ENCODE results near the gene EGFLAM. TPM values are rescaled to one million over a fixed set of nuclear protein-coding genes. Genes with fewer than 3 reads are reported as not detected.

EGFLAM gene
- total RNA-seq, 4 donors from 2014 or later: 0.41 to 1.9 TPM; not detected in 2

GRCh38 chr5:38456657-38457399 lies 198.5 kb downstream of the EGFLAM start:
- TF ChIP-seq POLR2A (IDR thresholded peaks at IDR 0.05) (no peak), CTCF (IDR thresholded peaks at IDR 0.05) (no peak), EP300 (IDR thresholded peaks at IDR 0.05; ENCODE audit: low read depth) (no peak), POLR2AphosphoS5 (IDR thresholded peaks at IDR 0.05) (no peak)
- in situ Hi-C loops (cut with MboI; ENCODE audit: low pct_ligation_motif_present in 1 of 4, low pct_unique_long_range_greater_than_20kb in 1 of 4, low sequenced_read_pairs in 3 of 4): no loop called here
- 81 to 90% methylated on average over 4 of the region's 4 CpGs for WGBS, 2 donors (ENCODE audit: low coverage in 1 of 2)
- DNase-seq: no peak
- Histone ChIP-seq H3K36me3 (no peaks in the 10 kb centered on the region), H3K4me1 (no peaks in the 10 kb centered on the region), H3K27ac (no peak overlapping the region), H3K9me3 (no peaks in the 10 kb centered on the region), H3K4me3 (no peak overlapping the region), H3K27me3 (peaks cover 6% of the 10 kb centered on the region)
- intact Hi-C loops (cut with DNase I; ENCODE audit: low total_unique reads): no loop called here

DNA sequence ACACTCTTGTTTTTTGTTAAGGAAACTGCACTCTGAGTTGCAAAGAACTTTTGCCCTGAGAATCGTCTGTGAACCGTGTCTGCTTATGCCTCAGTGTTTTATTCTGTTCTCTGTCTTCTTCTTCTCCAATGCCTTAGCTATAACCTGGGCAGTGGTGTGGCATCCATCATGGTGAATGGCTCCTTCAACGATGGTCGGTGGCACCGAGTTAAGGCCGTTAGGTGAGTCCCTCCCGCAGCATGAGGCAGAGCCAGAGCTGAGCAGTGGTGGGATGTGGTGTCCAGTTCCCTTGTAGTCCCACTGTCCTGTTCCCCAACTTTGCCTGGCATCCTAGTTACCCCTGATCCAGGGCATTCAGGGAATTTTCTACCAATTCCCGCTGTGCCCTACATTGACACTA lies 199.8 kb downstream of the EGFLAM start:
- no peak for DNase-seq
- in situ Hi-C loops (cut with MboI; ENCODE audit: low pct_ligation_motif_present in 1 of 4, low pct_unique_long_range_greater_than_20kb in 1 of 4, low sequenced_read_pairs in 3 of 4) (no loop called here), intact Hi-C loops (cut with DNase I; ENCODE audit: low total_unique reads) (no loop called here)
- peaks cover 6% of the 10 kb centered on the region for H3K27me3 ChIP-seq
- 93 to 96% methylated on average over 6 to 8 of the region's 8 CpGs for WGBS, 2 donors (ENCODE audit: low coverage in 1 of 2)
- no peaks in the 10 kb centered on the region for H3K36me3 ChIP-seq
- H3K4me1 ChIP-seq: peaks cover 0 to 4% (median 1%) of the 10 kb centered on the region in 4 donors
- no peak for TF ChIP-seq CTCF (IDR thresholded peaks at IDR 0.05)
- TF ChIP-seq EP300 (IDR thresholded peaks at IDR 0.05; ENCODE audit: low read depth): no peak
- TF ChIP-seq POLR2AphosphoS5 (IDR thresholded peaks at IDR 0.05): no peak
- TF ChIP-seq POLR2A (IDR thresholded peaks at IDR 0.05): no peak
- H3K4me3 ChIP-seq: no peak overlapping the region
- no peak overlapping the region for H3K27ac ChIP-seq
- H3K9me3 ChIP-seq: no peaks in the 10 kb centered on the region

DNA sequence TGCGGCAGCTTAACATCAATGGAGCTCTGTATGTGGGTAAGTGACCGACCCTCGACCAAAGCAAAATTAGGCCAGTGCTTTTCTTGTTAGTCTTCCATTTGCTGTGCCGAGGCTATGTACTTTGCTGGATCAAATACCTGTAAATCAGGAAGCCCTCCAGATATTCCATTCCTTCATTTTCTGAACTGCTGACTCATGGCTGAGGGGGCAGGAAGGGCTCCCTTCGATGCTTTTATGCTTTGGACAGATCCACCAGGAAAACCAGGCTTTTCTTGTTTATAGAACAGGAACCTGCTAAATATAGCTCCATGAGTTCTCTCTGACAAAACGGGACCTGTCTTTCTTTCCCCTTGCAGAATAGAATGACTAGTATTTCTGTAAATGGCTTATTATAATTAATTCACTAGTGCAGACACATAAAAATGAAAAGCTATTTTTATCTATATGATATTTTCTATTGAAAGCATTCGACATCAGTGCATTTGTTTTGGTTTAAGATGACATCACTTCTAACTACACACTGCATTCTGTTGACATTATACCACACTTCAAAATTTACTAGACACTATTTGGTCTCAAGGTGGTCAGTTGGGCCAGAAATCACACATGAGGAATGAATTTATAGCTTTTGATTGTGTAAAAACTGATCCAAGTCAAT lies 204.7 kb downstream of the EGFLAM start:
- intact Hi-C loops (cut with DNase I; ENCODE audit: low total_unique reads) (no loop called here), in situ Hi-C loops (cut with MboI; ENCODE audit: low pct_ligation_motif_present in 1 of 4, low pct_unique_long_range_greater_than_20kb in 1 of 4, low sequenced_read_pairs in 3 of 4) (no loop called here)
- WGBS, 2 donors (ENCODE audit: low coverage in 1 of 2): 57 to 59% methylated on average over 5 to 7 of the region's 7 CpGs
- no peak overlapping the region for H3K4me3 ChIP-seq
- no peak for TF ChIP-seq POLR2AphosphoS5 (IDR thresholded peaks at IDR 0.05)
- TF ChIP-seq POLR2A (IDR thresholded peaks at IDR 0.05): no peak
- no peak for TF ChIP-seq EP300 (IDR thresholded peaks at IDR 0.05; ENCODE audit: low read depth)
- no peak for TF ChIP-seq CTCF (IDR thresholded peaks at IDR 0.05)
- H3K9me3 ChIP-seq: no peaks in the 10 kb centered on the region
- H3K27ac ChIP-seq: peak overlapping the region; percentile 43 to 59 (median 50)
- no peak for DNase-seq
- no peaks in the 10 kb centered on the region for H3K36me3 ChIP-seq
- peaks cover 6% of the 10 kb centered on the region for H3K27me3 ChIP-seq
- peaks cover 12 to 36% (median 18%) of the 10 kb centered on the region in 4 donors for H3K4me1 ChIP-seq

DNA sequence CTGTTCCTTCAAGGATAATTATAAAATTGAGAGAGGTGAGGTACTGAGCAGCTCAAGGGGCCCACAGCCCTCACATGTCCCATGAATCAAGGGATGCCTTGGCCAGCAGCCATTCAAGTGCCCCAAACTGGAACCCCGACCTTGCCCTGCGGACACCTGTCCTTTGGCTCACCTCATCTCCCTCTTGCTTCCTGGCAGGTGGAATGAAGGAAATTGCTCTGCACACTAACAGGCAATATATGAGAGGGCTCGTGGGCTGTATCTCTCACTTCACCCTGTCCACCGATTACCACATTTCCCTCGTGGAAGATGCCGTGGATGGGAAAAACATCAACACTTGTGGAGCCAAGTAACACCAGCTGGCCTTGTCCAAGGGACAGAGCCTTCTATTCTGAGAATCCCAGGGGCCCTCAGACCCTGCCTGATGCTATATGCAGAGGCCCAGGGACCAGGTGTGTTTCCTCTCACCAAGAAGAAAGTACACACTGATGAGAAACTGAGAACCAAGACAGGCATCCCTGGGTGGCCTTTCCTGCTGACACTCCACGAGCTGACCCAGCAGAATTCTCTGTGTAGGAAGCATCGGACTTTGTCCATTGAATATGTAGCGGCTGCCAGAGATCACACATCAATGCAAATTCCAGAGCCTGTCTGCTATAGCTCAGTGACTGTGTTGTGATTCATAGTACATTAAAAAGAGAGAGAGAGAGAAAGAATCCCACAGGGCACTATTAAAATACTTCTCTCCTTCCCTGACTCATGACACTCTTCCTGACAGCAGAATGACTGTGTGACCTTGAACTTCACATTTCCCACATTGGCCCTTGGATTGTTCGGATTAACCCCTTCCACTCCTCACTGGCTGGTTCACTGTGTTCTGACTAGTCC lies 205.5 kb downstream of the EGFLAM start:
- no peaks in the 10 kb centered on the region for H3K9me3 ChIP-seq
- H3K4me1 ChIP-seq: peaks cover 18 to 44% (median 24%) of the 10 kb centered on the region in 4 donors
- peaks cover 6% of the 10 kb centered on the region for H3K27me3 ChIP-seq
- DNase-seq: no peak
- no peaks in the 10 kb centered on the region for H3K36me3 ChIP-seq
- intact Hi-C loops (cut with DNase I; ENCODE audit: low total_unique reads) (no loop called here), in situ Hi-C loops (cut with MboI; ENCODE audit: low pct_ligation_motif_present in 1 of 4, low pct_unique_long_range_greater_than_20kb in 1 of 4, low sequenced_read_pairs in 3 of 4) (no loop called here)
- H3K27ac ChIP-seq: peak overlapping the region; percentile 43 to 59 (median 50)
- 20 to 44% methylated on average over 3 to 10 of the region's 10 CpGs for WGBS, 2 donors (ENCODE audit: low coverage in 1 of 2)
- no peak overlapping the region for H3K4me3 ChIP-seq
- TF ChIP-seq POLR2AphosphoS5 (IDR thresholded peaks at IDR 0.05) (peak in 2 of 3 donors; percentile 25 to 44), EP300 (IDR thresholded peaks at IDR 0.05; ENCODE audit: low read depth) (no peak)
